Measurements from ENCODE around the gene PDE4D. TPM values are rescaled to one million over a fixed set of nuclear protein-coding genes. Genes with fewer than 3 reads are reported as not detected.

The PDE4D gene
- total RNA-seq, 1 experiment from 2014 or later: 2.1 TPM

- H3K4me2 ChIP-seq (ENCODE audit: insufficient read depth, insufficient read length, low read length): no peak overlapping the region
- no peaks in the 10 kb centered on the region for H3K9me3 Mint-ChIP-seq
- whole genome bisulfite sequencing (ENCODE audit: extremely low coverage, insufficient read length, low lambda C conversion rate): no CpG with 5 or more reads among the region's 5 CpGs
- no peaks in the 10 kb centered on the region for H4K20me1 ChIP-seq (ENCODE audit: control insufficient read depth, insufficient read depth, insufficient read length)
- no peak overlapping the region for H4K5ac ChIP-seq (ENCODE audit: insufficient read length, low read depth, low read length)
- no peaks in the 10 kb centered on the region for H3K27me3 ChIP-seq (ENCODE audit: insufficient read depth, low read length)
- no peak overlapping the region for H2AK5ac ChIP-seq (ENCODE audit: insufficient read length, low read length)
- H3K4me1 ChIP-seq (ENCODE audit: insufficient read depth, low read length): peaks cover 16% of the 10 kb centered on the region; the same call in 1 of the 2 replicates
- no peak overlapping the region for H4K8ac ChIP-seq (replicated peaks; ENCODE audit: insufficient read length, low read depth, low read length)
- no peak overlapping the region for H3K4ac ChIP-seq (ENCODE audit: low read depth, low read length)
- no peak overlapping the region for H2BK12ac ChIP-seq (ENCODE audit: insufficient read length, low read depth, low read length)
- H2BK120ac ChIP-seq (ENCODE audit: low read depth, low read length, poor library complexity, severe bottlenecking): no peak overlapping the region
- H3K23me2 ChIP-seq (ENCODE audit: insufficient read length, low read depth, low read length, poor library complexity, severe bottlenecking): no peaks in the 10 kb centered on the region
- H3K27ac Mint-ChIP-seq: no peak overlapping the region
- H2BK20ac ChIP-seq (ENCODE audit: low read depth, low read length, poor library complexity, severe bottlenecking): no peak overlapping the region
- H3K9ac ChIP-seq (ENCODE audit: extremely low read depth, insufficient read length, low read length): no peak overlapping the region
- H3K4me3 Mint-ChIP-seq: no peak overlapping the region
- no peak overlapping the region for H3K27ac ChIP-seq (ENCODE audit: insufficient read length, low read depth, low read length)
- H3K23ac ChIP-seq (ENCODE audit: insufficient read length, low read depth, low read length): no peak overlapping the region
- no peak overlapping the region for H4K91ac ChIP-seq (ENCODE audit: insufficient read length, low read depth, low read length)
- H3K79me1 ChIP-seq (ENCODE audit: insufficient read depth, low read depth, low read length, poor library complexity, severe bottlenecking): no peaks in the 10 kb centered on the region
- no peak overlapping the region for H2BK15ac ChIP-seq (ENCODE audit: low read depth, low read length)
- no peak overlapping the region for H3K14ac ChIP-seq (ENCODE audit: insufficient read depth, low read length)
- H3K56ac ChIP-seq (ENCODE audit: insufficient read length, low read depth, low read length): no peak overlapping the region
- H3K36me3 Mint-ChIP-seq (ENCODE audit: insufficient read depth in 1 of 3, low read depth in 3 of 3): no peaks in the 10 kb centered on the region
- H2AFZ ChIP-seq (ENCODE audit: low read length): no peak overlapping the region
- no peak overlapping the region for H3T11ph ChIP-seq (ENCODE audit: low read length)
- H3K18ac ChIP-seq (ENCODE audit: insufficient read length, low read depth, low read length): no peak overlapping the region
- H3K79me2 ChIP-seq (ENCODE audit: insufficient read depth, low read length): no peaks in the 10 kb centered on the region
- DNase-seq: no peak
- H3K27me3 Mint-ChIP-seq (ENCODE audit: low read depth): no peaks in the 10 kb centered on the region
- no peaks in the 10 kb centered on the region for H3K9me3 ChIP-seq (ENCODE audit: control insufficient read depth, low read depth, low read length)
- TF ChIP-seq CTCF (conservative IDR thresholded peaks at IDR 0.05): no peak
- no peaks in the 10 kb centered on the region; a peak in 2 of 4 replicates for H3K4me1 Mint-ChIP-seq
- no peak overlapping the region for H2BK5ac ChIP-seq (ENCODE audit: insufficient read length, low read length)
Measured at GRCh38 chr5:59123595-59124561, 769.6 kb downstream of the PDE4D start.
